LoVo (cell line): ENCODE measurements around the gene HERC4.

ENCODE experiments used
- DNase-seq: peaks from one replicate; pipeline ENCODE4 v3.0.0-alpha.2; 2016; ENCODE audit warnings: low spot score

HERC4 gene

GRCh38 chr10:68074775-68075549 lies at the start of gene HERC4:
Gene HERC4 (minus strand): TSS chr10:68075283. CDS start chr10:68073108, 2,175 bp downstream.
- peak; percentile 91 for DNase-seq

- no peak for DNase-seq
Measured at GRCh38 chr10:68124718-68125117, 49.6 kb upstream of the HERC4 start.

GRCh38 chr10:68121852-68122251 lies 46.8 kb upstream of the HERC4 start:
- no peak for DNase-seq

- no peak for DNase-seq
Measured at GRCh38 chr10:68121020-68121743, 46.1 kb upstream of the HERC4 start.

GRCh38 chr10:68118657-68119056 lies 43.6 kb upstream of the HERC4 start:
- DNase-seq, result no peak

GRCh38 chr10:68112837-68113236 lies 37.8 kb upstream of the HERC4 start:
- DNase-seq, result no peak

- no peak for DNase-seq
Measured at GRCh38 chr10:68111584-68111983, 36.5 kb upstream of the HERC4 start.

- no peak for DNase-seq
Measured at GRCh38 chr10:68110027-68110426, 34.9 kb upstream of the HERC4 start.

GRCh38 chr10:68109331-68109730 lies 34.2 kb upstream of the HERC4 start, which contains the start of gene MYPN:
Gene MYPN (plus strand): TSS chr10:68109488. CDS start chr10:68121439, 11,951 bp downstream.
- DNase-seq, result no peak

- no peak for DNase-seq
Measured at GRCh38 chr10:68108653-68109052, 33.6 kb upstream of the HERC4 start.

- DNase-seq, result no peak
Measured at GRCh38 chr10:68108051-68108450, 33.0 kb upstream of the HERC4 start.

GRCh38 chr10:68107651-68108050 lies 32.6 kb upstream of the HERC4 start:
- DNase-seq, result no peak

GRCh38 chr10:68106656-68107055 lies 31.6 kb upstream of the HERC4 start:
- DNase-seq, result peak; percentile 23

- no peak for DNase-seq
Measured at GRCh38 chr10:68105820-68106219, 30.7 kb upstream of the HERC4 start.

- DNase-seq, result no peak
Measured at GRCh38 chr10:68103901-68104300, 28.8 kb upstream of the HERC4 start.

GRCh38 chr10:68103261-68103878 lies 28.3 kb upstream of the HERC4 start:
- no peak for DNase-seq

GRCh38 chr10:68101066-68101465 lies 26.0 kb upstream of the HERC4 start:
- DNase-seq, result no peak

- DNase-seq, result no peak
Measured at GRCh38 chr10:68099736-68100135, 24.7 kb upstream of the HERC4 start.

GRCh38 chr10:68096913-68097516 lies 21.9 kb upstream of the HERC4 start:
- peak; percentile 83 for DNase-seq

- DNase-seq, result no peak
Measured at GRCh38 chr10:68095153-68095552, 20.1 kb upstream of the HERC4 start.

- DNase-seq, result no peak
Measured at GRCh38 chr10:68092512-68092911, 17.4 kb upstream of the HERC4 start.

- no peak for DNase-seq
Measured at GRCh38 chr10:68090586-68090985, 15.5 kb upstream of the HERC4 start.
